Thyroid gland (tissue), 4 donors: Measurements from ENCODE around the gene EIF4A3. TPM values are rescaled to one million over a fixed set of nuclear protein-coding genes. Genes with fewer than 3 reads are reported as not detected.
A peak's percentile ranks its signal among the peaks of the same experiment; 100 is the strongest.

Experiments
- DNase-seq, 2 donors: peaks; one replicate each; pipeline ENCODE4 v3.0.0-alpha.2; 2019
- H3K27ac ChIP-seq, 3 donors: fragments of 200-600 bp; sonication (generic); 1 replicate in 2 of 3; 2 replicates in 1 of 3; pipeline ENCODE4 v1.5.1; 2016 to 2019; ENCODE audit warnings: mild to moderate bottlenecking in 1 of 3, moderate library complexity in 1 of 3
- H3K27me3 ChIP-seq: fragments of 200-600 bp; sonication (generic); one replicate; pipeline ENCODE4 v1.5.1; 2019
- H3K36me3 ChIP-seq, 2 donors: fragments of 200-600 bp; sonication (generic); one replicate each; pipeline ENCODE4 v1.5.1; 2016 to 2019
- H3K4me1 ChIP-seq, 2 donors: fragments of 200-600 bp; sonication (generic); one replicate each; pipeline ENCODE4 v1.5.1; 2017 to 2019
- H3K4me3 ChIP-seq, 3 donors: fragments of 200-600 bp; sonication (generic); replicated peaks in 1 of 3; 1 replicate in 2 of 3; 2 replicates in 1 of 3; pipeline ENCODE4 v1.5.1; 2016; ENCODE audit warnings: mild to moderate bottlenecking in 1 of 3
- H3K9me3 ChIP-seq: fragments of 200-600 bp; sonication (generic); one replicate; pipeline ENCODE4 v1.5.1; 2017
- POLR2A ChIP-seq, 2 donors: fragments of 450-650 bp; IDR thresholded peaks; one replicate each; pipeline ENCODE4 v1.6.1; 2017; ENCODE audit warnings: antibody characterized with exemption in 2 of 2, mild to moderate bottlenecking in 2 of 2, moderate library complexity in 1 of 2
- WGBS, 2 donors: methylation state at CpG; one replicate each; pipeline ENCODE4 v1.1.5; 2017; 5-methylcytosine and 5-hydroxymethylcytosine counted together
- intact Hi-C: fragments of 100-400 bp; cut with DNase I; formaldehyde crosslinking; loops from one replicate; pipeline ENCODE4 v1.15.1; 2023
- total RNA-seq, 4 donors: library from RNA; depleted of rRNA; stranded (reverse); fragments of >200 nt; gene quantifications; one replicate each; pipeline ENCODE4 v1.2.3, GENCODE V29; 2016
- TF ChIP-seq, protein P1 (sequence below), 6 experiments: fragments of 200-600 bp in 3 of 6; fragments of 450-650 bp in 3 of 6; sonication (generic) in 3 of 6; IDR thresholded peaks; one replicate each; pipeline ENCODE4 v1.5.1; 2016 to 2019; ENCODE audit warnings: antibody characterized with exemption in 6 of 6, mild to moderate bottlenecking in 2 of 6, inconsistent platforms in 1 of 6, moderate library complexity in 1 of 6

Gene EIF4A3
- total RNA-seq, 4 donors from 2014 or later = 42.9 to 79.8 (median 47.4) TPM

DNA sequence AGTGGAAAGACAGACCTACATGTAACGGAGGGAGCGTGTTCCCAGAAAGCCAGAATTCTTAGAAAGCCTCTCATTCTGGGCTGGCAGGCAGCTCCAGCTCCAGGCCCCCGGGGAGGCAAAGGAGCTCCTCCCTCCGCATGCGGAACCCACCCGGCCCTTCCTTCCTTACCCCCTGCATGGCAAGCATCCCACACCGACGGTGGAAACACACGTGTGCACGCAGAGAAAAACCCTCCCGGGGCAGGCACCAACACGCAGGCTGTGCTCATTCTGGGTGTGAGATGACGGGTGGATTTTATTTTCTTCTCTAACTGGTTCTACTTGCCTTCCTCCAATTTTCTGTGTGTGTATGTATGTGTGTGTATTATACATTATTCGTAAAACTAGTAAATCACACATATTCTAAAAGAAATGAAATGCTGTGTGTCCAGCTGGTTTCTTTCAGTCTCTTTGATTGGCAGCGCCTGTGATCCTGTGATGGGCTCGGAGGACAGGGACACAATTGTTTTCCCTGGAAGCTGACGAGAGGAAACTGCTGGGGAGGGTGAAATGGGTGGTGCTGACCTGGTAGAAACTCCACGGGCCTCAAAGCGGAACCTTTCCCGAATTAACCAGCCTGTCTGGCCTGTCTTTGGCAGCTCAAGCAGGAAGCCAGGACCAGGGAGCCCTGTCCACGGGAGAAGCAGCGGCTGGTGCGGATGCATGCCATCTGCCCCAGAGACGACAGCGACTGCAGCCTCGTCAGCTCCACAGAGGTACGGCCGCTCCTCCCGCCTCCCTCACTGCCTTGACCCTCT is 45.1 kb upstream of the EIF4A3 start:
- no peaks in the 10 kb centered on the region for H3K36me3 ChIP-seq
- peaks cover 0 to 15% of the 10 kb centered on the region in 2 donors for H3K4me1 ChIP-seq
- TF ChIP-seq POLR2A (IDR thresholded peaks at IDR 0.05) = no peak
- TF ChIP-seq, protein P1, sequence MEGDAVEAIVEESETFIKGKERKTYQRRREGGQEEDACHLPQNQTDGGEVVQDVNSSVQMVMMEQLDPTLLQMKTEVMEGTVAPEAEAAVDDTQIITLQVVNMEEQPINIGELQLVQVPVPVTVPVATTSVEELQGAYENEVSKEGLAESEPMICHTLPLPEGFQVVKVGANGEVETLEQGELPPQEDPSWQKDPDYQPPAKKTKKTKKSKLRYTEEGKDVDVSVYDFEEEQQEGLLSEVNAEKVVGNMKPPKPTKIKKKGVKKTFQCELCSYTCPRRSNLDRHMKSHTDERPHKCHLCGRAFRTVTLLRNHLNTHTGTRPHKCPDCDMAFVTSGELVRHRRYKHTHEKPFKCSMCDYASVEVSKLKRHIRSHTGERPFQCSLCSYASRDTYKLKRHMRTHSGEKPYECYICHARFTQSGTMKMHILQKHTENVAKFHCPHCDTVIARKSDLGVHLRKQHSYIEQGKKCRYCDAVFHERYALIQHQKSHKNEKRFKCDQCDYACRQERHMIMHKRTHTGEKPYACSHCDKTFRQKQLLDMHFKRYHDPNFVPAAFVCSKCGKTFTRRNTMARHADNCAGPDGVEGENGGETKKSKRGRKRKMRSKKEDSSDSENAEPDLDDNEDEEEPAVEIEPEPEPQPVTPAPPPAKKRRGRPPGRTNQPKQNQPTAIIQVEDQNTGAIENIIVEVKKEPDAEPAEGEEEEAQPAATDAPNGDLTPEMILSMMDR (IDR thresholded peaks at IDR 0.05) = no peak
- no peak for DNase-seq
- intact Hi-C loops = no loop called here
- WGBS, 2 donors = 65 to 68% methylated on average over 22 to 27 of the region's 29 CpGs
- no peaks in the 10 kb centered on the region for H3K9me3 ChIP-seq
- H3K4me3 ChIP-seq = no peak overlapping the region
- H3K27ac ChIP-seq = no peak overlapping the region
- no peaks in the 10 kb centered on the region for H3K27me3 ChIP-seq

DNA sequence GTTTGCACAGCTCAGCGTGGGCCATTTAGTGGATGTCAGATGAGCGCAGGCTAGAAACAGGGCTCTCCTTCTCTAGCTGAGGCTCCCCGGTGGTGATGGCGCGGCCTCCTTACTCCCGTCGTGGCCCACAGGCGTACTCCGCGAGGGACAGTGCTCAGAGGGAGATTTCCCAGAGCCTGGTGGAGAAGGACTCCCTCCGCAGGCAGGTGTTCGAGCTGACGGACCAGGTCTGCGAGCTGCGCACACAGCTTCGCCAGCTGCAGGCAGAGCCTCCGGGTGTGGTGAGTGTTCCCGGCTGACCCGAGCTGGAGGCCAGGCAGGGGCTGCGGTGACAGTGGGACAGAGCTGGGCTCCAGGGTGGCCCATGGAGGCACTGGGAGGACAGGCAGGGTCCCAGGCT is 44.3 kb upstream of the EIF4A3 start:
- Histone ChIP-seq H3K4me1 (peaks cover 0 to 15% of the 10 kb centered on the region in 2 donors), H3K4me3 (no peak overlapping the region), H3K9me3 (no peaks in the 10 kb centered on the region), H3K27ac (no peak overlapping the region), H3K27me3 (no peaks in the 10 kb centered on the region), H3K36me3 (no peaks in the 10 kb centered on the region)
- no peak for TF ChIP-seq POLR2A (IDR thresholded peaks at IDR 0.05)
- TF ChIP-seq, protein P1 (IDR thresholded peaks at IDR 0.05) = no peak
- intact Hi-C loops = no loop called here
- no peak for DNase-seq
- 85 to 89% methylated on average over 7 to 10 of the region's 20 CpGs for WGBS, 2 donors

DNA sequence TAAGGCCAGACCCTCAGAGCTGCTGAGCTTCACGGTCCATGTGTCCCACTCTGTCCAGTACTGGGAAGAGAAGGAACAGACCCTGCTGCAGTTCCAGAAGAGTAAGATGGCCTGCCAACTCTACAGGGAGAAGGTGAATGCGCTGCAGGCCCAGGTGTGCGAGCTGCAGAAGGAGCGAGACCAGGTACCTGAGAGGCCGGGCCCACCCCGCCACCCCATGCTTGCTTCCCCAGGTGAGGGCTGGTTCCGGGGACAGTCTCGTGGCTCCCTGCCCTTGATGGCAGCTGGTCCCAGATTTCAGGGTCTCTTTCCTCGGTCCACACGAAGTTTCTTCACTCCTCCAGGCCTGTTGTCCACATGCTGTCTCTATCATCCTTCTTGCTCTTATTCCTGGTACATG is 43.8 kb upstream of the EIF4A3 start:
- no peaks in the 10 kb centered on the region for H3K9me3 ChIP-seq
- H3K27me3 ChIP-seq = no peaks in the 10 kb centered on the region
- WGBS, 2 donors = 94 to 95% methylated on average over 8 to 10 of the region's 10 CpGs
- H3K36me3 ChIP-seq = no peaks in the 10 kb centered on the region
- intact Hi-C loops = no loop called here
- TF ChIP-seq, protein P1 (IDR thresholded peaks at IDR 0.05) = no peak
- no peak overlapping the region for H3K27ac ChIP-seq
- H3K4me1 ChIP-seq = peaks cover 0 to 15% of the 10 kb centered on the region in 2 donors
- H3K4me3 ChIP-seq = no peak overlapping the region
- no peak for DNase-seq

DNA sequence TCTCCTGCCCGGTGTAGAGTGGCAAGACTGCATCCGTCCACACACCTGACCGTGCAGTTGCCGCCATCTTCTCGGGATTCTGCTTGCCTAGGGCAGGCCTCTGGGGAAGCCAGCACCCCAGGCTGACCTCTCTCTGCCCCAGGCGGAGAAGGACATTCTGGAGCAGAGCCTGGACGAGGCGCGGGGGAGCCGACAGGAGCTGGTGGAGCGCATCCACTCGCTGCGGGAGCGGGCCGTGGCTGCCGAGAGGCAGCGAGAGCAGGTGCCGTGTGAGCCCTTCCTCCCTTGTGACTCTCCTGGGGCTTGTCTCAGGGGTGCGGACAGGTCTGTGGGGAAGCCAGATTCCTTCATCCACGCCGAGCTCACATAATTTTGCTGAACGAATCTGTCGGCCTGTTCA is 42.7 kb upstream of the EIF4A3 start:
- Histone ChIP-seq H3K27me3 (no peaks in the 10 kb centered on the region), H3K4me1 (peaks cover 0 to 7% of the 10 kb centered on the region in 2 donors), H3K9me3 (no peaks in the 10 kb centered on the region), H3K36me3 (no peaks in the 10 kb centered on the region), H3K27ac (no peak overlapping the region), H3K4me3 (no peak overlapping the region)
- DNase-seq = peak in 1 of 2 donors; percentile 15
- WGBS, 2 donors = 69 to 71% methylated on average over 23 of the region's 23 CpGs
- no peak for TF ChIP-seq POLR2A (IDR thresholded peaks at IDR 0.05)
- TF ChIP-seq, protein P1 (IDR thresholded peaks at IDR 0.05) = no peak
- intact Hi-C loops = no loop called here

DNA sequence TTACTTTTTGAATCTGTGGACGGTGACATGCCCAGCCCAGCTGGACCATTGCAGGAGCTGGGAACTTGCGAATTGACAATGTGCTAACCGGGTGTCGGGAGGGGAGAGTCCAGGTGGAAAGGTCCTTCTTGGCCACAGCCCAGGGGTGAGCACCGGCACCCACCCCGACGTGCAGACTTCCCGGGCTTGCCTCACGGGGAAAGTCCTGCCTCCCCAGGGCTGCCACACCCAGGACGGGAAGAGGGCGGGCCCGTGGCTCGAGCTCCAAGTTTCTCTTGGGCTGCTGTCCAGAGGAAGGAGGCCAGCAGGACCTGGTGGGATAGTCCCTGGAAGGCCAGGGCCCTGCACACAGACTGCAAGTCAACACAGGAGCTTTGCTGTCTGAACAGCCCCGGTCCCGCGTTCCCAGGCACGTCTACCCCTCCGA is 40.6 kb upstream of the EIF4A3 start:
- 68% methylated on average over 14 to 18 of the region's 18 CpGs for WGBS, 2 donors
- intact Hi-C loops = no loop called here
- Histone ChIP-seq H3K27me3 (no peaks in the 10 kb centered on the region), H3K36me3 (no peaks in the 10 kb centered on the region), H3K9me3 (no peaks in the 10 kb centered on the region), H3K27ac (no peak overlapping the region), H3K4me1 (peaks cover 0 to 7% of the 10 kb centered on the region in 2 donors), H3K4me3 (no peak overlapping the region)
- no peak for TF ChIP-seq POLR2A (IDR thresholded peaks at IDR 0.05)
- TF ChIP-seq, protein P1 (IDR thresholded peaks at IDR 0.05) = no peak
- no peak for DNase-seq
